GM06990 (cell line): Measurements from ENCODE around the gene CPA1.

Experiments used
- DNase-seq: peaks from one replicate; pipeline ENCODE4 v3.0.0-alpha.2; 2011; ENCODE audit not compliant: insufficient read length; ENCODE audit errors: extremely low read depth
- H3K27me3 ChIP-seq: replicated peaks from 2 replicates; pipeline ENCODE4 v1.6.0; 2011; ENCODE audit warnings: low read length; ENCODE audit not compliant: control insufficient read depth, insufficient read depth
- H3K36me3 ChIP-seq: 2 replicates; pipeline ENCODE4 v1.5.1; 2011; ENCODE audit warnings: low read length; ENCODE audit not compliant: control insufficient read depth, insufficient read depth
- H3K4me3 ChIP-seq: replicated peaks from 2 replicates; pipeline ENCODE4 v1.5.1; 2011; ENCODE audit warnings: low read depth, mild to moderate bottlenecking, control low read depth, low read length
- TF ChIP-seq, protein P1 (sequence below): IDR thresholded peaks from 2 replicates; pipeline ENCODE4 v1.5.1; 2011; ENCODE audit warnings: low read length, control low read depth, mild to moderate bottlenecking, inconsistent platforms; ENCODE audit not compliant: insufficient read depth, poor library complexity, severe bottlenecking

The CPA1 gene

DNA sequence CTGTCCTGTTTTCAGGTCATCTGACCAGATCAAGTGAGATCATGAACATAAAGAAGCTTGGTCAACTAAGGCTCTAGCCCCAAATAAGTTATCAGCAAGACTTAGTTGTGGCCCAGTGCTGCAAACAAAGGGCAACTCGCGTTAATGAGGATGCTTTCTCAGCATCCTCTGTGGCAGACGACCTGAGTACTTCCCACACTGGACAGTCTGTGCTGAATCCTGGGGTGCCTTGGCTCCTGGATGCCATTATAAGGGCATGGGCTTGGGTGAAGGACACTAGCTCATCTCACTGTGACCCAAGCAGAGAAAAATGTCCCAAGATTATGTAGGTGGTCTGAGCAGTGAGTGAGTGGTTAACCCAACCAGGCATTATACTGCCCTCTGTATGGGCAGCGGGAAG lies 21.8 kb upstream of the CPA1 start:
- Histone ChIP-seq H3K4me3 (no peak overlapping the region), H3K27me3 (no peaks in the 10 kb centered on the region), H3K36me3 (no peaks in the 10 kb centered on the region; the same call in 1 of the 2 replicates)
- TF ChIP-seq, protein P1, sequence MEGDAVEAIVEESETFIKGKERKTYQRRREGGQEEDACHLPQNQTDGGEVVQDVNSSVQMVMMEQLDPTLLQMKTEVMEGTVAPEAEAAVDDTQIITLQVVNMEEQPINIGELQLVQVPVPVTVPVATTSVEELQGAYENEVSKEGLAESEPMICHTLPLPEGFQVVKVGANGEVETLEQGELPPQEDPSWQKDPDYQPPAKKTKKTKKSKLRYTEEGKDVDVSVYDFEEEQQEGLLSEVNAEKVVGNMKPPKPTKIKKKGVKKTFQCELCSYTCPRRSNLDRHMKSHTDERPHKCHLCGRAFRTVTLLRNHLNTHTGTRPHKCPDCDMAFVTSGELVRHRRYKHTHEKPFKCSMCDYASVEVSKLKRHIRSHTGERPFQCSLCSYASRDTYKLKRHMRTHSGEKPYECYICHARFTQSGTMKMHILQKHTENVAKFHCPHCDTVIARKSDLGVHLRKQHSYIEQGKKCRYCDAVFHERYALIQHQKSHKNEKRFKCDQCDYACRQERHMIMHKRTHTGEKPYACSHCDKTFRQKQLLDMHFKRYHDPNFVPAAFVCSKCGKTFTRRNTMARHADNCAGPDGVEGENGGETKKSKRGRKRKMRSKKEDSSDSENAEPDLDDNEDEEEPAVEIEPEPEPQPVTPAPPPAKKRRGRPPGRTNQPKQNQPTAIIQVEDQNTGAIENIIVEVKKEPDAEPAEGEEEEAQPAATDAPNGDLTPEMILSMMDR = no peak
- DNase-seq = no peak

DNA sequence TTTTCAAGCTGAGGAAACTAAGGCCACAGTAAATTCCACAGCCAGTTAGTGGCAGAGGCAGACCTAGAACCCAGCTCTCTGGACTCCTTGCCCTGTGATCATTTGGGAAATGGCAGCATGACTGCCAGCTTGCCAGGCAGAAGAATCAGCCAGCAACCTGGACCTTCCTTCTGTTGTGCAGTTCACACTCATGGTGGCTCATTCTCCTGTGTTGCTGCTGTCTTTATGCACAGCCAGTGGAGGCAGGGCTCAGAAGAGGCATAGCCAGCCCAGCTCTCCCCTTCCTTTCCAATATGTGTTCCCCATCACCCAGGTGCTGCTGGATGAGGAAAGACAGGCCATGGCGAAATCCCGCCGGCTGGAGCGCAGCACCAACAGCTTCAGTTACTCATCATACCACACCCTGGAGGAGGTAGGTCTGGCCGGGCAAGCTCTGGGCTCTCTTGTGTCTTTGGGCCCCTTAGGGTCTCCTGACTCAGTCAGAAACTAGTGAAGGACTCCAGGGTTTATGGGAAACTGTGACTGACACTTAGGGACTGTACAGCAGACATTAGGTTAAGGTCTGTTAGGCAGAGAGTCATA lies 20.9 kb upstream of the CPA1 start:
- Histone ChIP-seq H3K36me3 (no peaks in the 10 kb centered on the region; the same call in 1 of the 2 replicates), H3K27me3 (no peaks in the 10 kb centered on the region), H3K4me3 (no peak overlapping the region)
- DNase-seq = no peak
- TF ChIP-seq, protein P1 = no peak

DNA sequence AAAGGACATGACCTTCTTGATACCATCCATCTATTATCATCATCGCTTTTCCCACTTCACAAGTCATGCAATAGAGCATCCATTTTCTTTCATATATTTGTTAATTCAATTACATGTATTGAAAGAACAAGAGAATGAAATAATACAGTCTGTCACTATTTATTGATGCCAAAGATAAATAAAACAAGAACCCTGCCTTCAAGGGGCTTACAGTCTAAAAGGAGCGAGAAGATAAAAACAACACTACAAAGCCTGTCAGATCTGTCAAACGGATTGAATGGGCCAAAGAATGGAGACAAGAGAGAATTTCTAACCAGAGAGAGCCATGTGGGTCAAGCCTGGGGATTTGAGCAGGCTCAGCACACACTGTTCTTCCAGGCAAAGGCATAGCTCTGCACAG lies 19.8 kb upstream of the CPA1 start:
- no peak for DNase-seq
- Histone ChIP-seq H3K27me3 (no peaks in the 10 kb centered on the region), H3K4me3 (no peak overlapping the region), H3K36me3 (no peaks in the 10 kb centered on the region; the same call in 1 of the 2 replicates)
- TF ChIP-seq, protein P1 = no peak

DNA sequence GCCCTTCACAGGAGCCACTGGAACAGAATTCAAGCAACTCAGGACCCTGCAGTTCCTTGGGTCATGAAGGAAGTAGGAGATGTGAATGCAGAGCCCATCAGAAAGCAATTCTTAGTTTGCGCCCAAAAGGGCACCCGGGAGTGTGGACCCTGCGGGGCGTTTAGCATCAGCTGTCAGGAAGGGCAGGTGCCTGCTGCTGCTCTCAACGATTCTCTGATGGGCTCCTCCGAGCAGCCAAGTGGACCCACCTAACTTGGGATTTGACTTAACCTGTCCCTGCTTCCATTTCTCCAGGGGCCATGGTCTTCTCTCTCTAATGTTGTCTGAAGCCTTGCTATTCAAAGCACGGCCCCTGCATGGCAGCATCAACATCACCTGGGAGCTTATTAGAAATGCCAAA lies 18.6 kb upstream of the CPA1 start:
- Histone ChIP-seq H3K27me3 (no peaks in the 10 kb centered on the region), H3K4me3 (no peak overlapping the region), H3K36me3 (no peaks in the 10 kb centered on the region; the same call in 1 of the 2 replicates)
- TF ChIP-seq, protein P1 = no peak
- DNase-seq = no peak

DNA sequence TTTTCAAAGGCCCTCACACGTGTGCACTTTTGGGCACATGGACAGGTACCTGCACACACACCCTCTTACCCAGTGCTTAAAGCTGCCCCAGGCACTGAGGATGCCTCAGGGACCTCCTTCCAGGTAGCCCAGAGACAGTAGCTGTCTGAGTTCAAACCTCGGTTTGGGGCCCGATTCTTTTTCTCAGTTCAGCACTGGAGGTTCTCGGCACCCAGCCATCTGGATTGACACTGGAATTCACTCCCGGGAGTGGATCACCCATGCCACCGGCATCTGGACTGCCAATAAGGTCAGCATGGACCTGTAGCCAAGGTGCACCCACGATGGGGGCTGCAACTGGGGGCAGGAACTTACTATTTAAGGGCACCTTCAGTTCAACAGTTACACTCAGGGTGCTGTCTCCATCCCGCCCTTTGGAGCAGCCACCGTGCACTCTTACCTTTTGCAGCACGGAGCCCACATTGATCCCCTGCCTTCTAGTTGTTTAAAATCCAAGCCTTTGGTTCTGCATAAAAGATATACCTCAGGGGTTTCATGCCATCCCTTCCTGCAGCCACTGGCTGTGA lies 18.0 kb upstream of the CPA1 start:
- H3K36me3 ChIP-seq = no peaks in the 10 kb centered on the region; the same call in 1 of the 2 replicates
- H3K27me3 ChIP-seq = no peaks in the 10 kb centered on the region
- no peak for DNase-seq
- TF ChIP-seq, protein P1 = no peak
- no peak overlapping the region for H3K4me3 ChIP-seq
